DOHH2 (cell line): ENCODE measurements around the gene GIGYF2.

Source experiments
- CTCF ChIP-seq: fragments of 200-600 bp; sonication (generic); IDR thresholded peaks from one replicate; pipeline ENCODE4 v1.5.1; 2014; ENCODE audit warnings: antibody characterized with exemption, mild to moderate bottlenecking, low read depth, low read length; ENCODE audit not compliant: poor library complexity, severe bottlenecking
- EZH2phosphoT487 ChIP-seq: fragments of 200-600 bp; sonication (generic); IDR thresholded peaks from 2 replicates; pipeline ENCODE4 v1.6.1; 2017; ENCODE audit warnings: borderline replicate concordance, mild to moderate bottlenecking, antibody characterized with exemption, low read length, moderate library complexity, mixed read lengths

- TF ChIP-seq CTCF (no peak), EZH2phosphoT487 (no peak)
Observed at GRCh38 chr2:232688201-232688600, 8.9 kb upstream of the GIGYF2 start.
